A549 (cell line): ENCODE data around the gene CASP7.

Source experiments
- EHMT2 ChIP-seq: fragments of 200-600 bp; sonication (generic); IDR thresholded peaks from 2 replicates; pipeline ENCODE4 v1.6.1; 2016; ENCODE audit warnings: antibody characterized with exemption, low read depth, mild to moderate bottlenecking, moderate library complexity
- EP300 ChIP-seq, 2 experiments: fragments of >200 bp; sonication (Bioruptor Twin); formaldehyde crosslinking; IDR thresholded peaks; 2 replicates in 1 of 2; 3 replicates in 1 of 2; pipeline ENCODE4 v1.6.1; 2016 to 2017
- ESRRA ChIP-seq: fragments of 150-350 bp; IDR thresholded peaks from 2 replicates; pipeline ENCODE4 v1.6.1; 2014; ENCODE audit warnings: mild to moderate bottlenecking, low read length, borderline replicate concordance
- GATA3 ChIP-seq: IDR thresholded peaks from 2 replicates; pipeline ENCODE4 v1.6.1; 2012; ENCODE audit warnings: borderline replicate concordance
- JUN ChIP-seq, 2 experiments: fragments of >200 bp; sonication (Bioruptor Twin); formaldehyde crosslinking; IDR thresholded peaks; 2 replicates in 1 of 2; 3 replicates in 1 of 2; pipeline ENCODE4 v1.6.1; 2016 to 2017
- KDM5A ChIP-seq: fragments of 200-600 bp; sonication (generic); IDR thresholded peaks from 2 replicates; pipeline ENCODE4 v1.6.1; 2016; ENCODE audit warnings: antibody characterized with exemption, mild to moderate bottlenecking
- RFX5 ChIP-seq: fragments of 450-650 bp; IDR thresholded peaks from 2 replicates; pipeline ENCODE4 v1.7.1; 2014; ENCODE audit warnings: antibody characterized with exemption, mild to moderate bottlenecking, moderate library complexity
- ZC3H11A ChIP-seq: fragments of 450-650 bp; IDR thresholded peaks from 2 replicates; pipeline ENCODE4 v1.6.1; 2014; ENCODE audit warnings: antibody characterized with exemption, mild to moderate bottlenecking
- TF ChIP-seq, protein P1 (sequence below): fragments of >200 bp; sonication (Bioruptor Twin); formaldehyde crosslinking; IDR thresholded peaks from 3 replicates; pipeline ENCODE4 v1.5.1; 2016
- TF ChIP-seq, protein P2 (sequence below): fragments of 250-450 bp; sonication (Bioruptor Pico); IDR thresholded peaks from 2 replicates; pipeline ENCODE4 v1.5.0; 2021; ENCODE audit warnings: mild to moderate bottlenecking, moderate library complexity, borderline replicate concordance

DNA sequence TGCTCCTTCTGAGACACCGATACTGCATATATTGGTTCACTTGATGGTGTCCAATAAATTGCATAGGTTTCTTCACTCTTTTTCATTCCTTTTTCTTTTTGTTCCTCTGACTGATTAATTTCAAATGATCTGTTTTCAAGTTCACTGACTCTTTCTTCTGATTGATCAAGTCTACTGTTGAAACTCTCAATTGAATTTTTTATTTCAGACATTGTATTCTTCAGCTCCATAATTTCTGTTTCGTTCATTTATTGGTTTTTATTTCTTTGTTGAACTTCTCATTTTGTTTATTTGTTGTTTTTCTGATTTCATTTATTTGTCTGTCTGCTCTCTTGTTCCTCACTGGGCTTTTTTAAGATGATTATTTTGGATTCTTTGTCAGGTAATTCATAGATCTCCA, 13.6 kb downstream of the CASP7 start:
- no peak for TF ChIP-seq ESRRA
- TF ChIP-seq, protein P1, sequence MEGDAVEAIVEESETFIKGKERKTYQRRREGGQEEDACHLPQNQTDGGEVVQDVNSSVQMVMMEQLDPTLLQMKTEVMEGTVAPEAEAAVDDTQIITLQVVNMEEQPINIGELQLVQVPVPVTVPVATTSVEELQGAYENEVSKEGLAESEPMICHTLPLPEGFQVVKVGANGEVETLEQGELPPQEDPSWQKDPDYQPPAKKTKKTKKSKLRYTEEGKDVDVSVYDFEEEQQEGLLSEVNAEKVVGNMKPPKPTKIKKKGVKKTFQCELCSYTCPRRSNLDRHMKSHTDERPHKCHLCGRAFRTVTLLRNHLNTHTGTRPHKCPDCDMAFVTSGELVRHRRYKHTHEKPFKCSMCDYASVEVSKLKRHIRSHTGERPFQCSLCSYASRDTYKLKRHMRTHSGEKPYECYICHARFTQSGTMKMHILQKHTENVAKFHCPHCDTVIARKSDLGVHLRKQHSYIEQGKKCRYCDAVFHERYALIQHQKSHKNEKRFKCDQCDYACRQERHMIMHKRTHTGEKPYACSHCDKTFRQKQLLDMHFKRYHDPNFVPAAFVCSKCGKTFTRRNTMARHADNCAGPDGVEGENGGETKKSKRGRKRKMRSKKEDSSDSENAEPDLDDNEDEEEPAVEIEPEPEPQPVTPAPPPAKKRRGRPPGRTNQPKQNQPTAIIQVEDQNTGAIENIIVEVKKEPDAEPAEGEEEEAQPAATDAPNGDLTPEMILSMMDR = no peak
- TF ChIP-seq KDM5A = no peak
- no peak for TF ChIP-seq JUN (IDR thresholded peaks at IDR 0.05)
- TF ChIP-seq EHMT2 = no peak
- TF ChIP-seq EP300 (IDR thresholded peaks at IDR 0.05) = no peak
- TF ChIP-seq, protein P2, sequence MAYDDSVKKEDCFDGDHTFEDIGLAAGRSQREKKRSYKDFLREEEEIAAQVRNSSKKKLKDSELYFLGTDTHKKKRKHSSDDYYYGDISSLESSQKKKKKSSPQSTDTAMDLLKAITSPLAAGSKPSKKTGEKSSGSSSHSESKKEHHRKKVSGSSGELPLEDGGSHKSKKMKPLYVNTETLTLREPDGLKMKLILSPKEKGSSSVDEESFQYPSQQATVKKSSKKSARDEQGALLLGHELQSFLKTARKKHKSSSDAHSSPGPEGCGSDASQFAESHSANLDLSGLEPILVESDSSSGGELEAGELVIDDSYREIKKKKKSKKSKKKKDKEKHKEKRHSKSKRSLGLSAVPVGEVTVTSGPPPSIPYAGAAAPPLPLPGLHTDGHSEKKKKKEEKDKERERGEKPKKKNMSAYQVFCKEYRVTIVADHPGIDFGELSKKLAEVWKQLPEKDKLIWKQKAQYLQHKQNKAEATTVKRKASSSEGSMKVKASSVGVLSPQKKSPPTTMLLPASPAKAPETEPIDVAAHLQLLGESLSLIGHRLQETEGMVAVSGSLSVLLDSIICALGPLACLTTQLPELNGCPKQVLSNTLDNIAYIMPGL (CRISPR knock-in tag) = no peak
- TF ChIP-seq ZC3H11A = no peak
- TF ChIP-seq GATA3 = no peak
- TF ChIP-seq RFX5 = no peak
